Kidney (tissue), 14 donors: ENCODE data around the gene VKORC1. TPM values are rescaled to one million over a fixed set of nuclear protein-coding genes. Genes with fewer than 3 reads are reported as not detected.
A peak's percentile ranks its signal among the peaks of the same experiment; 100 is the strongest.

Source experiments
- DNase-seq, 5 donors: peaks; one replicate each; pipeline ENCODE4 v3.0.0-alpha.2; 2013 to 2020
- FAIRE-seq: peaks from 2 replicates; lab custom pipeline; 2012; peaks lifted over from hg19 to GRCh38; lab: Jason Lieb, UNC
- H3K27ac ChIP-seq, 2 donors: one replicate each; pipeline ENCODE4 v1.7.0; 2013; ENCODE audit warnings: low read depth in 2 of 2, low read length in 2 of 2, inconsistent platforms in 1 of 2
- H3K27me3 ChIP-seq: one replicate; pipeline ENCODE4 v1.7.1; 2013; ENCODE audit warnings: low read length, inconsistent platforms; ENCODE audit not compliant: control insufficient read depth, insufficient read depth
- H3K36me3 ChIP-seq, 3 donors: one replicate each; pipeline versions ENCODE4 v1.7.0 to v1.7.1; 2013; ENCODE audit warnings: low read length in 3 of 3, control low read depth in 1 of 3, inconsistent platforms in 1 of 3; ENCODE audit not compliant: insufficient read depth in 3 of 3, control insufficient read depth in 2 of 3
- H3K4me1 ChIP-seq, 3 donors: one replicate each; pipeline versions ENCODE4 v1.7.0 to v1.7.1; 2013; ENCODE audit warnings: low read length in 3 of 3, inconsistent platforms in 1 of 3, low read depth in 1 of 3; ENCODE audit not compliant: control insufficient read depth in 2 of 3, insufficient read depth in 2 of 3
- H3K4me3 ChIP-seq, 3 donors: one replicate each; pipeline versions ENCODE4 v1.7.0 to v1.8.1; 2013; ENCODE audit warnings: low read length in 3 of 3, control low read depth in 1 of 3, inconsistent platforms in 1 of 3
- H3K9ac ChIP-seq, 3 donors: one replicate each; pipeline versions ENCODE4 v1.7.0 to v1.7.1; 2013; ENCODE audit warnings: low read length in 3 of 3, control low read depth in 1 of 3, inconsistent platforms in 1 of 3
- H3K9me3 ChIP-seq, 3 donors: one replicate each; pipeline versions ENCODE4 v1.7.0 to v1.7.1; 2013; ENCODE audit warnings: low read length in 3 of 3, control low read depth in 1 of 3, inconsistent platforms in 1 of 3; ENCODE audit not compliant: control insufficient read depth in 2 of 3, insufficient read depth in 1 of 3
- CTCF ChIP-seq: IDR thresholded peaks from 3 replicates; pipeline ENCODE4 v1.5.1; 2012; ENCODE audit warnings: mild to moderate bottlenecking, moderate library complexity, borderline replicate concordance; ENCODE audit not compliant: insufficient read depth; ENCODE audit errors: extremely low read depth
- intact Hi-C: fragments of 100-400 bp; cut with DNase I; formaldehyde crosslinking; loops from one replicate; pipeline ENCODE4 v1.11.1; 2022
- polyA plus RNA-seq: library from polyadenylated mRNA; stranded (reverse); fragments of 350-450 nt; fragmentation: Illumina TruSeq; extraction: RNeasy Lipid Tissue Mini Kit (QIAGEN cat#74804); gene quantifications from one replicate; pipeline ENCODE4 v1.2.3, GENCODE V29; 2014; ENCODE audit warnings: low read depth, low replicate concordance; ENCODE audit not compliant: insufficient read depth
- total RNA-seq: library from RNA; stranded (reverse); fragmentation: NEBNext Ultra II Directional; extraction: Animal tissue kit (Norgen Biotek cat#: 25700); gene quantifications from one replicate; pipeline ENCODE4 v1.2.1, GENCODE V29; 2021
- donor health status: control.
- donor health status: control.
- donor health status: control.
- donor health status: control.
- donor health status: control.
- donor health status: DM: yes; HTN: yes; CAD: no.
- donor health status: Normal renal cell carcinoma (clear cell type).

VKORC1 gene
- total and polyA plus RNA-seq, 2 donors from 2014 or later, result 84.7 to 209 TPM

GRCh38 chr16:31135535-31136286 lies 41.1 kb upstream of the VKORC1 start, which contains the start of gene PRSS8:
TSS of gene PRSS8 (minus strand) at chr16:31135727. CDS start at chr16:31135498, 229 bp downstream.
- Histone ChIP-seq H3K27ac (peak within 1 kb of the TSS; percentile 90 to 94), H3K4me3 (peak within 1 kb of the TSS; percentile 42 to 91 (median 87)), H3K36me3 (peaks cover 0 to 20% (median 0%) of the 10 kb centered on the region in 3 donors), H3K9me3 (no peaks in the 10 kb centered on the region), H3K4me1 (peaks cover 0 to 34% (median 21%) of the 10 kb centered on the region in 3 donors), H3K27me3 (no peaks in the 10 kb centered on the region), H3K9ac (peak within 1 kb of the TSS; percentile 4 to 97 (median 20))
- no peak for FAIRE-seq
- intact Hi-C loops, result no loop called here
- DNase-seq, result peak; percentile 70 to 95 (median 80)
- TF ChIP-seq CTCF, result no peak

- TF ChIP-seq CTCF, result no peak
- Histone ChIP-seq H3K9ac (peak overlapping the region; percentile 4 to 97 (median 20)), H3K36me3 (peaks cover 0 to 24% (median 3%) of the 10 kb centered on the region in 3 donors), H3K4me1 (peaks cover 0 to 39% (median 21%) of the 10 kb centered on the region in 3 donors), H3K27ac (peak overlapping the region; percentile 90 to 94), H3K9me3 (no peaks in the 10 kb centered on the region), H3K27me3 (no peaks in the 10 kb centered on the region), H3K4me3 (peak overlapping the region; percentile 42 to 91 (median 87))
- FAIRE-seq, result no peak
- intact Hi-C loops, result no loop called here
- DNase-seq, result peak in 4 of 5 donors; percentile 72 to 83 (median 82)
Observed at GRCh38 chr16:31134625-31135534, 40.3 kb upstream of the VKORC1 start.

GRCh38 chr16:31134091-31134571 lies 39.5 kb upstream of the VKORC1 start:
- FAIRE-seq (no peak), DNase-seq (no peak)
- Histone ChIP-seq H3K36me3 (peaks cover 2 to 24% (median 3%) of the 10 kb centered on the region in 3 donors), H3K9ac (peak overlapping the region in 2 of 3 donors; percentile 41 to 97), H3K4me3 (peak overlapping the region; percentile 42 to 91 (median 87)), H3K9me3 (no peaks in the 10 kb centered on the region), H3K27me3 (no peaks in the 10 kb centered on the region), H3K27ac (peak overlapping the region; percentile 90 to 94), H3K4me1 (peaks cover 0 to 43% (median 21%) of the 10 kb centered on the region in 3 donors)
- TF ChIP-seq CTCF, result no peak
- intact Hi-C loops, result no loop called here
